HepG2 (cell line): ENCODE results near the gene GDF9. TPM values are rescaled to one million over a fixed set of nuclear protein-coding genes. Genes with fewer than 3 reads are reported as not detected.

ENCODE experiments used
- ATF7 ChIP-seq, 2 experiments: fragments of 450-650 bp in 1 of 2; sonication (generic) in 1 of 2; formaldehyde crosslinking in 1 of 2; IDR thresholded peaks; 2 replicates each; pipeline versions ENCODE4 v1.4.0 to v1.6.1; 2016 to 2020; ENCODE audit warnings: antibody characterized with exemption in 1 of 2, mild to moderate bottlenecking in 1 of 2, missing genetic modification reagents in 1 of 2
- CC2D1A ChIP-seq: sonication (generic); formaldehyde crosslinking; IDR thresholded peaks from 2 replicates; pipeline ENCODE4 v1.8.1; 2023; ENCODE audit warnings: mild to moderate bottlenecking, missing genetic modification reagents
- ELF1 ChIP-seq: sonication (generic); formaldehyde crosslinking; IDR thresholded peaks from 2 replicates; pipeline ENCODE4 v1.4.0; 2020; ENCODE audit warnings: missing genetic modification reagents
- ETV6 ChIP-seq: sonication (generic); formaldehyde crosslinking; conservative IDR thresholded peaks from 2 replicates; pipeline ENCODE4 v1.4.0; 2020; ENCODE audit warnings: missing genetic modification reagents
- FOXP1 ChIP-seq, 2 experiments: fragments of 450-650 bp in 1 of 2; IDR thresholded peaks; 2 replicates each; pipeline ENCODE4 v1.6.1; 2017 to 2018; ENCODE audit warnings: antibody characterized with exemption in 1 of 2
- MTA3 ChIP-seq: sonication (generic); formaldehyde crosslinking; IDR thresholded peaks from 2 replicates; pipeline ENCODE4 v1.4.0; 2020; ENCODE audit warnings: missing genetic modification reagents
- NCOR1 ChIP-seq: fragments of 200-600 bp; sonication (generic); IDR thresholded peaks from 2 replicates; pipeline ENCODE4 v1.7.0; 2017; ENCODE audit warnings: antibody characterized with exemption, low read length, borderline replicate concordance
- NFIC ChIP-seq: IDR thresholded peaks from 2 replicates; pipeline ENCODE4 v1.6.1; 2012; ENCODE audit warnings: mild to moderate bottlenecking, low read length, inconsistent platforms
- RARA ChIP-seq: IDR thresholded peaks from 2 replicates; pipeline ENCODE4 v1.6.1; 2016; ENCODE audit warnings: missing genetic modification reagents, missing compliant biosample characterization
- SOX5 ChIP-seq: IDR thresholded peaks from 2 replicates; pipeline ENCODE4 v1.6.1; 2016; ENCODE audit warnings: borderline replicate concordance
- TAF15 ChIP-seq: fragments of 200-400 bp; formaldehyde crosslinking; IDR thresholded peaks from one replicate; pipeline ENCODE4 v1.6.1; 2018; ENCODE audit warnings: mild to moderate bottlenecking, low read depth, low read length; ENCODE audit not compliant: poor library complexity, severe bottlenecking
- YY1 ChIP-seq: IDR thresholded peaks from 2 replicates; pipeline ENCODE4 v1.6.1; 2011; ENCODE audit warnings: low read length, low read depth, moderate library complexity, mild to moderate bottlenecking; ENCODE audit not compliant: insufficient read depth, insufficient replicate concordance
- ZFP90 ChIP-seq: sonication (generic); formaldehyde crosslinking; IDR thresholded peaks from 2 replicates; pipeline ENCODE4 v1.8.0; 2022; ENCODE audit warnings: missing genetic modification reagents, mild to moderate bottlenecking, inconsistent platforms, borderline replicate concordance
- ZNF530 ChIP-seq: sonication (generic); formaldehyde crosslinking; IDR thresholded peaks from 2 replicates; pipeline ENCODE4 v1.5.0; 2020; ENCODE audit warnings: low read depth, mild to moderate bottlenecking, missing genetic modification reagents
- ZNF546 ChIP-seq: sonication (generic); formaldehyde crosslinking; conservative IDR thresholded peaks from 2 replicates; pipeline ENCODE4 v1.8.1; 2023; ENCODE audit warnings: mild to moderate bottlenecking, missing genetic modification reagents
- polyA plus RNA-seq, 8 experiments: library from polyadenylated mRNA; depleted of rRNA in 3 of 8; stranded (reverse) in 7 of 8; unstranded in 1 of 8; fragments of >200 nt; fragmentation: Illumina TruSeq in 4 of 8; extraction: Trizol in 4 of 8; gene quantifications; 2 replicates each; pipeline versions ENCODE4 v1.2.1 to v1.2.3, GENCODE V29; 2011 to 2016; ENCODE audit warnings: low read depth in 4 of 8, missing spikeins in 1 of 8, mixed read lengths in 1 of 8; ENCODE audit not compliant: insufficient read depth in 1 of 8
- total RNA-seq, 5 experiments: library from RNA; depleted of rRNA; stranded (reverse); fragments of >200 nt; fragmentation: Illumina TruSeq; extraction: Trizol; gene quantifications; 2 replicates each; pipeline ENCODE4 v1.2.3, GENCODE V29; 2016; ENCODE audit warnings: low read depth in 1 of 5
- TF ChIP-seq, protein P1 (sequence below): sonication (generic); formaldehyde crosslinking; IDR thresholded peaks from 2 replicates; pipeline ENCODE4 v1.5.0; 2020; ENCODE audit warnings: missing genetic modification reagents
- TF ChIP-seq, protein P2 (sequence below), 2 experiments: sonication (generic) in 1 of 2; formaldehyde crosslinking in 1 of 2; IDR thresholded peaks; 2 replicates each; pipeline versions ENCODE4 v1.4.0 to v1.6.1; 2018 to 2020; ENCODE audit warnings: missing genetic modification reagents in 2 of 2, borderline replicate concordance in 1 of 2, low read depth in 1 of 2, mild to moderate bottlenecking in 1 of 2, missing biosample characterization in 1 of 2
- TF ChIP-seq, protein P3 (sequence below): sonication (generic); formaldehyde crosslinking; IDR thresholded peaks from 2 replicates; pipeline ENCODE4 v1.4.0; 2020; ENCODE audit warnings: missing genetic modification reagents
- TF ChIP-seq, protein P4 (sequence below): IDR thresholded peaks from 2 replicates; pipeline ENCODE4 v1.6.1; 2012; ENCODE audit warnings: low read length, improper control_type of control experiment
- TF ChIP-seq, protein P5 (sequence below): sonication (generic); formaldehyde crosslinking; IDR thresholded peaks from 2 replicates; pipeline ENCODE4 v1.8.0; 2022; ENCODE audit warnings: missing genetic modification reagents, mild to moderate bottlenecking, inconsistent platforms, borderline replicate concordance

GDF9 gene
- total and polyA plus RNA-seq, 2 of the 13 experiments (the other 11 are each of a cell fraction or from before 2014, with no cell fraction given), result 0.33 to 0.38 TPM

DNA sequence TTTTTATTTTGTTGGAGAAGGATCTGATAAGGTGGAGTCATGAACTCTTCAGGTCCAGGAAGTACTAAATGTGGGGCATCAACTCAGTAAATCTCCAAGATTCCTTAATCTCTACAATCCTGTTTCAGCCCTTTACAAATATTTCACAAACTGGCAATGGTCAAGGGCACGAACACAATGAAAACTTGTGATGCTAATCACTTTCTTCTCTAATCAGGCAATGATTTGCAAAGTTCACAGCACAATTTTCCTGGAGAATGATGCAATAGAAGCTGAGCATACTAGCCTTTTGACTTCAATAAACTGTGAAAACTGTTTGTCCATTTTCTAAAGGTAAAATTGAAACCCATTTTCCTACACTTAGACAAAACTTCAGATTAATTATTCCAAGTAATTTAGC lies 16.9 kb downstream of the GDF9 start (continued):
- TF ChIP-seq, protein P1, sequence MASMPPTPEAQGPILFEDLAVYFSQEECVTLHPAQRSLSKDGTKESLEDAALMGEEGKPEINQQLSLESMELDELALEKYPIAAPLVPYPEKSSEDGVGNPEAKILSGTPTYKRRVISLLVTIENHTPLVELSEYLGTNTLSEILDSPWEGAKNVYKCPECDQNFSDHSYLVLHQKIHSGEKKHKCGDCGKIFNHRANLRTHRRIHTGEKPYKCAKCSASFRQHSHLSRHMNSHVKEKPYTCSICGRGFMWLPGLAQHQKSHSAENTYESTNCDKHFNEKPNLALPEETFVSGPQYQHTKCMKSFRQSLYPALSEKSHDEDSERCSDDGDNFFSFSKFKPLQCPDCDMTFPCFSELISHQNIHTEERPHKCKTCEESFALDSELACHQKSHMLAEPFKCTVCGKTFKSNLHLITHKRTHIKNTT (CRISPR knock-in tag), result no peak
- TF ChIP-seq ZFP90 (CRISPR knock-in tag), result no peak
- no peak for TF ChIP-seq ZNF546
- TF ChIP-seq FOXP1 (IDR thresholded peaks at IDR 0.05), result no peak
- peak; percentile 18; the same call in 1 of the 2 replicates for TF ChIP-seq FOXP1 (CRISPR knock-in tag; IDR thresholded peaks at IDR 0.05)
- TF ChIP-seq RARA, result peak; percentile 33; the same call in 1 of the 2 replicates
- TF ChIP-seq YY1, result no peak
- TF ChIP-seq ELF1, result 0 out of 2 replicates have a peak, but pooled peaks have one; percentile 22
- no peak for TF ChIP-seq ETV6 (CRISPR knock-in tag)
- peak; percentile 60; the same call in 1 of the 2 replicates for TF ChIP-seq SOX5
- TF ChIP-seq, protein P2, sequence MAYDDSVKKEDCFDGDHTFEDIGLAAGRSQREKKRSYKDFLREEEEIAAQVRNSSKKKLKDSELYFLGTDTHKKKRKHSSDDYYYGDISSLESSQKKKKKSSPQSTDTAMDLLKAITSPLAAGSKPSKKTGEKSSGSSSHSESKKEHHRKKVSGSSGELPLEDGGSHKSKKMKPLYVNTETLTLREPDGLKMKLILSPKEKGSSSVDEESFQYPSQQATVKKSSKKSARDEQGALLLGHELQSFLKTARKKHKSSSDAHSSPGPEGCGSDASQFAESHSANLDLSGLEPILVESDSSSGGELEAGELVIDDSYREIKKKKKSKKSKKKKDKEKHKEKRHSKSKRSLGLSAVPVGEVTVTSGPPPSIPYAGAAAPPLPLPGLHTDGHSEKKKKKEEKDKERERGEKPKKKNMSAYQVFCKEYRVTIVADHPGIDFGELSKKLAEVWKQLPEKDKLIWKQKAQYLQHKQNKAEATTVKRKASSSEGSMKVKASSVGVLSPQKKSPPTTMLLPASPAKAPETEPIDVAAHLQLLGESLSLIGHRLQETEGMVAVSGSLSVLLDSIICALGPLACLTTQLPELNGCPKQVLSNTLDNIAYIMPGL (CRISPR knock-in tag; IDR thresholded peaks at IDR 0.05; ENCODE audit: borderline replicate concordance in 1 of 2, low read depth in 1 of 2), result no peak
- peak; percentile 72 for TF ChIP-seq ATF7 (IDR thresholded peaks at IDR 0.05)
- no peak for TF ChIP-seq ATF7 (CRISPR knock-in tag; IDR thresholded peaks at IDR 0.05)
- no peak for TF ChIP-seq CC2D1A
- TF ChIP-seq TAF15, result no peak
- TF ChIP-seq MTA3, result no peak
- peak; percentile 57; the same call in 1 of the 2 replicates for TF ChIP-seq NCOR1
- no peak for TF ChIP-seq ZNF530 (CRISPR knock-in tag)
- TF ChIP-seq, protein P3, sequence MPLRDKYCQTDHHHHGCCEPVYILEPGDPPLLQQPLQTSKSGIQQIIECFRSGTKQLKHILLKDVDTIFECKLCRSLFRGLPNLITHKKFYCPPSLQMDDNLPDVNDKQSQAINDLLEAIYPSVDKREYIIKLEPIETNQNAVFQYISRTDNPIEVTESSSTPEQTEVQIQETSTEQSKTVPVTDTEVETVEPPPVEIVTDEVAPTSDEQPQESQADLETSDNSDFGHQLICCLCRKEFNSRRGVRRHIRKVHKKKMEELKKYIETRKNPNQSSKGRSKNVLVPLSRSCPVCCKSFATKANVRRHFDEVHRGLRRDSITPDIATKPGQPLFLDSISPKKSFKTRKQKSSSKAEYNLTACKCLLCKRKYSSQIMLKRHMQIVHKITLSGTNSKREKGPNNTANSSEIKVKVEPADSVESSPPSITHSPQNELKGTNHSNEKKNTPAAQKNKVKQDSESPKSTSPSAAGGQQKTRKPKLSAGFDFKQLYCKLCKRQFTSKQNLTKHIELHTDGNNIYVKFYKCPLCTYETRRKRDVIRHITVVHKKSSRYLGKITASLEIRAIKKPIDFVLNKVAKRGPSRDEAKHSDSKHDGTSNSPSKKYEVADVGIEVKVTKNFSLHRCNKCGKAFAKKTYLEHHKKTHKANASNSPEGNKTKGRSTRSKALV (CRISPR knock-in tag), result no peak
- TF ChIP-seq, protein P4, sequence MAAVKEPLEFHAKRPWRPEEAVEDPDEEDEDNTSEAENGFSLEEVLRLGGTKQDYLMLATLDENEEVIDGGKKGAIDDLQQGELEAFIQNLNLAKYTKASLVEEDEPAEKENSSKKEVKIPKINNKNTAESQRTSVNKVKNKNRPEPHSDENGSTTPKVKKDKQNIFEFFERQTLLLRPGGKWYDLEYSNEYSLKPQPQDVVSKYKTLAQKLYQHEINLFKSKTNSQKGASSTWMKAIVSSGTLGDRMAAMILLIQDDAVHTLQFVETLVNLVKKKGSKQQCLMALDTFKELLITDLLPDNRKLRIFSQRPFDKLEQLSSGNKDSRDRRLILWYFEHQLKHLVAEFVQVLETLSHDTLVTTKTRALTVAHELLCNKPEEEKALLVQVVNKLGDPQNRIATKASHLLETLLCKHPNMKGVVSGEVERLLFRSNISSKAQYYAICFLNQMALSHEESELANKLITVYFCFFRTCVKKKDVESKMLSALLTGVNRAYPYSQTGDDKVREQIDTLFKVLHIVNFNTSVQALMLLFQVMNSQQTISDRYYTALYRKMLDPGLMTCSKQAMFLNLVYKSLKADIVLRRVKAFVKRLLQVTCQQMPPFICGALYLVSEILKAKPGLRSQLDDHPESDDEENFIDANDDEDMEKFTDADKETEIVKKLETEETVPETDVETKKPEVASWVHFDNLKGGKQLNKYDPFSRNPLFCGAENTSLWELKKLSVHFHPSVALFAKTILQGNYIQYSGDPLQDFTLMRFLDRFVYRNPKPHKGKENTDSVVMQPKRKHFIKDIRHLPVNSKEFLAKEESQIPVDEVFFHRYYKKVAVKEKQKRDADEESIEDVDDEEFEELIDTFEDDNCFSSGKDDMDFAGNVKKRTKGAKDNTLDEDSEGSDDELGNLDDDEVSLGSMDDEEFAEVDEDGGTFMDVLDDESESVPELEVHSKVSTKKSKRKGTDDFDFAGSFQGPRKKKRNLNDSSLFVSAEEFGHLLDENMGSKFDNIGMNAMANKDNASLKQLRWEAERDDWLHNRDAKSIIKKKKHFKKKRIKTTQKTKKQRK, result no peak
- TF ChIP-seq, protein P5, sequence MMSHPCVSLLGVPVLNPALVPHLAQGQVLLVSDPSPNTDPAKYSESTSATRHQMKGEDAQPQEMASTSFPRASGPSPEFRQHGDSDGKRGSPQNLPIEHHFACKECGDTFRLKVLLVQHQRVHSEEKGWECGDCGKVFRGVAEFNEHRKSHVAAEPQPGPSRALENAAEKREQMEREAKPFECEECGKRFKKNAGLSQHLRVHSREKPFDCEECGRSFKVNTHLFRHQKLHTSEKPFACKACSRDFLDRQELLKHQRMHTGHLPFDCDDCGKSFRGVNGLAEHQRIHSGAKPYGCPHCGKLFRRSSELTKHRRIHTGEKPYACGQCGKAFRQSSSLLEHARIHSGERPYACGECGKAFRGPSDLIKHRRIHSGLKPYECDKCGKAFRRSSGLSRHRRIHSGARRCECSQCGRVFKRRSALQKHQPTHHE, result no peak
- TF ChIP-seq NFIC, result peak; percentile 28; the same call in 1 of the 2 replicates
